ENCODE data around the gene RUBCNL. TPM values are rescaled to one million over a fixed set of nuclear protein-coding genes. Genes with fewer than 3 reads are reported as not detected.

RUBCNL gene
- total RNA-seq, 1 experiment from 2014 or later, result 1.9 TPM

DNA sequence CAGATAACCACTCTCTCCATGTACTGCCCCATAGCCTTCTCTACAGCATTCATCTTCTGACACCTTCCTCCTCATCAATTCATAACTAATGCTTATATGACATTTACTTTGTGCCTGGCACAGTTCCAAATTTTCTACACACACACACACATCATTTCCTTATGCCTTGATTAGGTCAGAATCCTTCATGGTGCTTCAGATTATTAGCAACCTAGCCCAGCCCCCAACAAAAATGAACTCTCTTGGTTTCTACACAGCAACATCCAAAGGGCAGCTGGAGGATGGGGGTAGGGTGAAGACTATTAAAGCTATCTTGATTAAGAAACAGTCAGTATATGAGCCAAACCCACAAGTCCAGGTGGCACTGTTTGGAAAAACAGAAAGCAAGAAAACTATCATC is 3.7 kb downstream of the RUBCNL start:
- Mint-ChIP-seq H3K4me3 (no peak overlapping the region), H3K27me3 (ENCODE audit: low read depth) (peaks cover 44% of the 10 kb centered on the region)
- no peak for ATAC-seq

DNA sequence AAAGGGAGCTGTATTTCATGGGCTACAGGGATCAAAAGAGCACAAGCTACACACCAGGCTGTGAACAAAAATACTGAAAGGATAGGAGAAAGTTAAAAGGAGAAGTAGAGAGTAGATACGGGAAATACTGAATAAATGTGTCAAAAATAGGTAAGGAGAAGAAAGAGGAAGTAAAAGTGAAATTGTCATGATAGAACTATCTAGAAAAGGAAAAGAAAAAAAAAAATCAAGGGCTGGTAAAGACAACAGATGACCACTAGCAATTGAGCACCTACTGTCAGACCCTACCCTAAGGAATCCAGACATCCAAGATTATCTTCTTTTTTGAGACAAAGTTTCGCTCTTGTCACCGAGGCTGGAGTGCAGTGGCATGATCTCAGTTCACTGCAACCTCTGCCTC is 4.8 kb downstream of the RUBCNL start:
- Mint-ChIP-seq H3K4me3 (no peak overlapping the region), H3K9me3 (no peaks in the 10 kb centered on the region), H3K36me3 (no peaks in the 10 kb centered on the region), H3K4me1 (peaks cover 9% of the 10 kb centered on the region), H3K27me3 (ENCODE audit: low read depth) (peaks cover 32% of the 10 kb centered on the region), H3K27ac (no peak overlapping the region)
- POLR2A ChIA-PET, result no interaction called here
- ATAC-seq (no peak), DNase-seq (ENCODE audit: low spot score) (no peak)
- CTCF ChIA-PET, result no interaction called here
- TF ChIP-seq JUN (CRISPR knock-in tag; IDR thresholded peaks at IDR 0.05), result no peak
- no peak for TF ChIP-seq ZNF232 (CRISPR knock-in tag; IDR thresholded peaks at IDR 0.05)
- TF ChIP-seq HMGA2 (CRISPR knock-in tag; IDR thresholded peaks at IDR 0.05), result no peak
- TF ChIP-seq IRF1 (CRISPR knock-in tag; IDR thresholded peaks at IDR 0.05), result no peak
- TF ChIP-seq NR2C2 (CRISPR knock-in tag; IDR thresholded peaks at IDR 0.05), result no peak
- no peak for TF ChIP-seq STAT6 (CRISPR knock-in tag; conservative IDR thresholded peaks at IDR 0.05; ENCODE audit: low read depth)
- no peak for TF ChIP-seq ERG (CRISPR knock-in tag; IDR thresholded peaks at IDR 0.05)

More for the DNA sequence above, 3.7 kb downstream of the RUBCNL start:
- no peak for TF ChIP-seq MAX (CRISPR knock-in tag; IDR thresholded peaks at IDR 0.05)
- no peak for TF ChIP-seq TP53 (CRISPR knock-in tag; IDR thresholded peaks at IDR 0.05)
- no peak for TF ChIP-seq ELF4 (CRISPR knock-in tag; IDR thresholded peaks at IDR 0.05; ENCODE audit: low read depth)
- TF ChIP-seq, protein P1, sequence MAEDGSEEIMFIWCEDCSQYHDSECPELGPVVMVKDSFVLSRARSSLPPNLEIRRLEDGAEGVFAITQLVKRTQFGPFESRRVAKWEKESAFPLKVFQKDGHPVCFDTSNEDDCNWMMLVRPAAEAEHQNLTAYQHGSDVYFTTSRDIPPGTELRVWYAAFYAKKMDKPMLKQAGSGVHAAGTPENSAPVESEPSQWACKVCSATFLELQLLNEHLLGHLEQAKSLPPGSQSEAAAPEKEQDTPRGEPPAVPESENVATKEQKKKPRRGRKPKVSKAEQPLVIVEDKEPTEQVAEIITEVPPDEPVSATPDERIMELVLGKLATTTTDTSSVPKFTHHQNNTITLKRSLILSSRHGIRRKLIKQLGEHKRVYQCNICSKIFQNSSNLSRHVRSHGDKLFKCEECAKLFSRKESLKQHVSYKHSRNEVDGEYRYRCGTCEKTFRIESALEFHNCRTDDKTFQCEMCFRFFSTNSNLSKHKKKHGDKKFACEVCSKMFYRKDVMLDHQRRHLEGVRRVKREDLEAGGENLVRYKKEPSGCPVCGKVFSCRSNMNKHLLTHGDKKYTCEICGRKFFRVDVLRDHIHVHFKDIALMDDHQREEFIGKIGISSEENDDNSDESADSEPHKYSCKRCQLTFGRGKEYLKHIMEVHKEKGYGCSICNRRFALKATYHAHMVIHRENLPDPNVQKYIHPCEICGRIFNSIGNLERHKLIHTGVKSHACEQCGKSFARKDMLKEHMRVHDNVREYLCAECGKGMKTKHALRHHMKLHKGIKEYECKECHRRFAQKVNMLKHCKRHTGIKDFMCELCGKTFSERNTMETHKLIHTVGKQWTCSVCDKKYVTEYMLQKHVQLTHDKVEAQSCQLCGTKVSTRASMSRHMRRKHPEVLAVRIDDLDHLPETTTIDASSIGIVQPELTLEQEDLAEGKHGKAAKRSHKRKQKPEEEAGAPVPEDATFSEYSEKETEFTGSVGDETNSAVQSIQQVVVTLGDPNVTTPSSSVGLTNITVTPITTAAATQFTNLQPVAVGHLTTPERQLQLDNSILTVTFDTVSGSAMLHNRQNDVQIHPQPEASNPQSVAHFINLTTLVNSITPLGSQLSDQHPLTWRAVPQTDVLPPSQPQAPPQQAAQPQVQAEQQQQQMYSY (CRISPR knock-in tag; IDR thresholded peaks at IDR 0.05), result no peak
- TF ChIP-seq ATF2 (CRISPR knock-in tag; IDR thresholded peaks at IDR 0.05; ENCODE audit: borderline replicate concordance, low read depth), result no peak
- no peak for TF ChIP-seq ATF3 (CRISPR knock-in tag; conservative IDR thresholded peaks at IDR 0.05)
- TF ChIP-seq EMX1 (CRISPR knock-in tag; IDR thresholded peaks at IDR 0.05), result no peak
- TF ChIP-seq, protein P2, sequence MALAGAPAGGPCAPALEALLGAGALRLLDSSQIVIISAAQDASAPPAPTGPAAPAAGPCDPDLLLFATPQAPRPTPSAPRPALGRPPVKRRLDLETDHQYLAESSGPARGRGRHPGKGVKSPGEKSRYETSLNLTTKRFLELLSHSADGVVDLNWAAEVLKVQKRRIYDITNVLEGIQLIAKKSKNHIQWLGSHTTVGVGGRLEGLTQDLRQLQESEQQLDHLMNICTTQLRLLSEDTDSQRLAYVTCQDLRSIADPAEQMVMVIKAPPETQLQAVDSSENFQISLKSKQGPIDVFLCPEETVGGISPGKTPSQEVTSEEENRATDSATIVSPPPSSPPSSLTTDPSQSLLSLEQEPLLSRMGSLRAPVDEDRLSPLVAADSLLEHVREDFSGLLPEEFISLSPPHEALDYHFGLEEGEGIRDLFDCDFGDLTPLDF (CRISPR knock-in tag; IDR thresholded peaks at IDR 0.05), result no peak
- TF ChIP-seq ETV6 (CRISPR knock-in tag; IDR thresholded peaks at IDR 0.05), result no peak
- TF ChIP-seq CTCF (IDR thresholded peaks at IDR 0.05), result no peak
- H3K36me3 Mint-ChIP-seq, result no peaks in the 10 kb centered on the region
- H3K9me3 Mint-ChIP-seq, result no peaks in the 10 kb centered on the region
- no peak for DNase-seq (ENCODE audit: low spot score)
- H3K4me1 Mint-ChIP-seq, result peaks cover 13% of the 10 kb centered on the region
- H3K27ac Mint-ChIP-seq, result no peak overlapping the region
- ChIA-PET CTCF (no interaction called here), POLR2A (no interaction called here)

All from WTC11 (cell line).